ENCODE data around the gene ABCC4.
A peak's percentile ranks its signal among the peaks of the same experiment; 100 is the strongest.

ABCC4 gene

DNA sequence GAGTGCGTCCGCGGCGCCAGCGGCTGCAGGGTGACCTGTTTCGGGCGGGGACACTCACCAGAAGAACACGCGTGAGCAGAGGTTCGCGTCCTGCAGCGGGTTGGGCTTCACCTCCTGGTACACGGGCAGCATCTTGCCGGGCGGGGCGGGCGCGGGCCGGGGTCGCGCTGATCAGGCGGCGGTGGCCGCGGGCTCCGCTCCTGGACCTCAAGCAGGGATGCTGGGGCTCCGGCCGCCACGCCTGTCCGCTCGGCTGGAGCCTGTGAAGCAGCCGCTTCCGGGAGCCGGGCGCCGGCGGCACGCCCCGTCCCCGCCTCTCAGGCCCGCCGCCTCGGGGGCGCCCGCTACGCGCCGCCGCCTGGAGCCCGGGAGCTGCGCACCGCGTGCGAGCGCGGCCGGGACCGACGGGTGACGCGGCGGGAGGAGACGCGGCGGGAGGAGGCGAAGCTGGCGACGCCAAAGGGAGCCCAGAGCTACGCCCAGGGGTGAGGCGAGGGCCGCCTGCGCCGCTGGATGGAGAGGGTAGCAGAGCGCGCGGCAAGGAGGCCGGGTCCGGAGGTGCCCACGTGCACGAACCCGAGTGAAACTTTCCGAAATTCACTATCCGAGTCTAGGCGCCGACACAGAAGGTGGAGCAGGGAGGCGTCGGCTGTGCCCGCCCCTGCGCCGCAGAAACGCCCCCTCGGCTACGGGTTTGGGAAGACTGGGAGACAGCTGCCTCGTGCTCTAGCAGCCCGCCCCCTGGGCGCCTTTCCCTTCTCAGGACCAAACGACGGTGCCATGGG, at the start of gene ABCC4:
Gene ABCC4 (minus strand): TSS at position 269 of the 785 bp plus-strand sequence. CDS start 137 bp downstream, at position 132.
- in situ Hi-C loops (cut with HindIII; ENCODE audit: low sequenced_read_pairs), result no loop called here
- no peak for DNase-seq (ENCODE audit: low read depth)
- no peak for TF ChIP-seq CTCF (IDR thresholded peaks at IDR 0.05; ENCODE audit: low read depth, low read length, missing control alignments)
- H3K4me3 ChIP-seq (ENCODE audit: low read depth, low read length), result peak within 1 kb of the TSS; percentile 75

DNA sequence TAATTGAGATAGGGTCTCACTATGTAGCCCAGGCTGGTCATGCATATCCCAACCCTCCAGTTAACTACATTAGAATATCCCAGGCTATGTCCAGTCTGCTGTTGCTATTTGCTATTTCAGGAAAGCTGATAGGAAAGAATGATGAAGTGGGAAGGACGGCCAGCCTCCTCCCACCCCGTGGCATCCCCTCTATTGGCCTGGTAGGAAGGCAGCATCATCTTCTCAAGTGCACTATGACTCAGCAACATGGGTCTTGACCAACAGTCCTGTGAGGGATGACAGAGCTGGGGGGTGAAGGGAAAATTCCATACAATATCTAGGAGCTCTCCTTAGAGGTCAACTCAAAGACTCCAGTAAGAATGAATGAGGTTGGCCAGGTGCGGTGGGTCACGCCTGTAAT, 48.0 kb upstream of the ABCC4 start:
- in situ Hi-C loops (cut with HindIII; ENCODE audit: low sequenced_read_pairs), result no loop called here

GRCh38 chr13:95343944-95344343, 42.7 kb upstream of the ABCC4 start:
- in situ Hi-C loops (cut with HindIII; ENCODE audit: low sequenced_read_pairs), result no loop called here
- no peak for DNase-seq (ENCODE audit: low read depth)
- no peak overlapping the region for H3K4me3 ChIP-seq (ENCODE audit: low read depth, low read length)
- TF ChIP-seq CTCF (IDR thresholded peaks at IDR 0.05; ENCODE audit: low read depth, low read length, missing control alignments), result no peak

More for the DNA sequence above, 48.0 kb upstream of the ABCC4 start:
- no peak for DNase-seq (ENCODE audit: low read depth)
- H3K4me3 ChIP-seq (ENCODE audit: low read depth, low read length), result no peak overlapping the region
- TF ChIP-seq CTCF (IDR thresholded peaks at IDR 0.05; ENCODE audit: low read depth, low read length, missing control alignments), result no peak

DNA sequence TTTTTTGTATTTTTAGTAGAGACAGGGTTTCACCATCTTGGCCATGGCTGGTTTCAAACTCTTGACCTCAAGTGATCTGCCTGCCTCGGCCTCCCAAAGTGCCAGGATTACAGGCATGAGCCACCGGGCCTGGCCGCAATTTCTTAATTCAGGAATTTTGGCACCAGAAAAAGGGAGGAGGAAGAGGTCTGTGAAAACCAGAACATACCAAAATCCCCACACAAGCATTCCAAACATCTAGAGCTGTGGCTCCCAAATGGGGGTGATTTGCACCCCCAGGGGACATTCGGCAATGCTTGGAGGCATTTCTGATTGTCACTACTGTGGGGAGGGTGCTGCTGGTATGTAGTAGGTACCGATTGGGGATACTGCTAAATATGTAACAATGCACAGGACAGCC, 40.2 kb upstream of the ABCC4 start:
- no peak overlapping the region for H3K4me3 ChIP-seq (ENCODE audit: low read depth, low read length)
- in situ Hi-C loops (cut with HindIII; ENCODE audit: low sequenced_read_pairs), result no loop called here
- DNase-seq (ENCODE audit: low read depth), result peak; percentile 34
- no peak for TF ChIP-seq CTCF (IDR thresholded peaks at IDR 0.05; ENCODE audit: low read depth, low read length, missing control alignments)

- in situ Hi-C loops (cut with HindIII; ENCODE audit: low sequenced_read_pairs), result no loop called here
- TF ChIP-seq CTCF (IDR thresholded peaks at IDR 0.05; ENCODE audit: low read depth, low read length, missing control alignments), result no peak
Observed at GRCh38 chr13:95338905-95339304, 37.7 kb upstream of the ABCC4 start.

GRCh38 chr13:95337597-95337996, 36.3 kb upstream of the ABCC4 start:
- no peak overlapping the region for H3K4me3 ChIP-seq (ENCODE audit: low read depth, low read length)
- TF ChIP-seq CTCF (IDR thresholded peaks at IDR 0.05; ENCODE audit: low read depth, low read length, missing control alignments), result no peak
- in situ Hi-C loops (cut with HindIII; ENCODE audit: low sequenced_read_pairs), result no loop called here
- DNase-seq (ENCODE audit: low read depth), result no peak

More at GRCh38 chr13:95338905-95339304, 37.7 kb upstream of the ABCC4 start:
- no peak overlapping the region for H3K4me3 ChIP-seq (ENCODE audit: low read depth, low read length)
- no peak for DNase-seq (ENCODE audit: low read depth)
